Putamen (tissue), 1 donor: Measurements from ENCODE around the gene PRICKLE4.

Experiments used
- DNase-seq: peaks from one replicate; pipeline ENCODE4 v3.0.0-alpha.2; 2016; ENCODE audit warnings: low spot score

Gene PRICKLE4, protein sequence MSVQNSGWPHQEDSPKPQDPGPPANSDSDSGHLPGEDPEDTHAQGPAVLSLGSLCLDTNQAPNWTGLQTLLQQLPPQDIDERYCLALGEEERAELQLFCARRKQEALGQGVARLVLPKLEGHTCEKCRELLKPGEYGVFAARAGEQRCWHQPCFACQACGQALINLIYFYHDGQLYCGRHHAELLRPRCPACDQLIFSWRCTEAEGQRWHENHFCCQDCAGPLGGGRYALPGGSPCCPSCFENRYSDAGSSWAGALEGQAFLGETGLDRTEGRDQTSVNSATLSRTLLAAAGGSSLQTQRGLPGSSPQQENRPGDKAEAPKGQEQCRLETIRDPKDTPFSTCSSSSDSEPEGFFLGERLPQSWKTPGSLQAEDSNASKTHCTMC

DNA sequence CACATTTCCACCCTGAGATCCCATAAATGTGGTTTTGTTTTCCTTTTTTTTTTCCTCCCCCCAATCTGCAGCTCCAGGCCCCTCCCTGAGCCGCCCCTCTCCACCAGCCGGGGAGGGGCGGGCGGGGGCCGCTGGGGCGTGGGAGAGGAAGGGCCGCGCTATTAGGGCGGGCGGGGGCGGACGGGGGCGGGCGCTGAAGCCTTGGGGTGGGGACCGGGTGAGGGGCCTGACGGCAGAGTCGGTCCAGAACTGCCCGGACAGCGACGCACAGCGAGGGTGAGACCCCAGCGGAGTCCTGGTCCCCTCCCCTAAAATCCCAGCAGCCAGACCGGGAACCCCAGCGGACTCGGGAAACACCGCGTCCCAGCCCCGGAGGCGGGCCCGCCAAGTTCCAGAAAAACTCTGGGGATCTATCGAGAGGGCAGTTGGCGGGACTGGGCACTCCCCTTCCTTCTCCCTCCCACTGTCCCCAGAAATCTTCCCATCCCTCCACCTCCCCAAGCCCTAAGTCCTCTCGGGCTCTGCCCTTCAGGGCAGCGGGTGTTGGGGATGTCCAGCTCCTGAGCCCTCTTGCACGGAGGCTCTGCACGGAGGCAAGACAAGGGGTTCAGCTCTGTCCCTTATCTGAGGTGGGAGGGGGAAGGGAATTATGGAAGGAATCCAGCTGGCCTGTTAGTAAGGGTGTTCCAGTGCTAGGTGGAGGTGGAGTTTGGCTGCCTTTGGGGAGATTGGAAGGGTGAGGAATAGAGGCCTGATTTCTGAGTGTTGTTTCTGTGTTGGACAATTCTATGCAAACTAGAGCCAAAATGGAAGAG lies at the start of gene PRICKLE4:
Gene PRICKLE4, plus strand, starts transcription at position 232 of the 815 bp plus-strand sequence. CDS start 2,692 bp downstream, outside the sequence.
- no peak for DNase-seq

DNA sequence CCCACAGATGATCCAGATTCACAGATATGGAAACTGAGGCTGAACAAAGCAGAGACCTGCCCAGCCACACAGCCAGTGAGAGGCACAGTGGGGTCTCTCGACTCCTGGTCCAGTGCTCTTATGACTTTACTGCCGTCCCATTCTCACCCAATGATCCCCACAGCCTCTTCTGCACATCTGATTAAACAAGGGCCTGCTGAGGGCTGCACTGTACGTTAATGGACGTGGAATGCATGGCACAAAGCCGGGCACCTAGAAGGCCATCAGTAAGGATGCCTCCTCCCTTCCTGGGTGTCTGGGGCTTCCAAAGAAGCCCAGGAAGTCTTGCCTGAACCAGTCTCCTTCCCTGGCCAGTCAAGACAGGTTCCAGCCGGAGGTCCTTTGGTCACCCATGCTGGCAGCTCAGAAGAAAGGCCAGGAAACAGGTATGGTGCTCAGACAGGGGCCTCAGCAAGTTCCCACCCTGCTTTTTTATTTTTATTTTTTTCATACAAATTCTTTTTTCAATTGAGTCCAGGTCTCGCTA lies 49.0 kb upstream of the PRICKLE4 start:
- DNase-seq, result no peak

DNA sequence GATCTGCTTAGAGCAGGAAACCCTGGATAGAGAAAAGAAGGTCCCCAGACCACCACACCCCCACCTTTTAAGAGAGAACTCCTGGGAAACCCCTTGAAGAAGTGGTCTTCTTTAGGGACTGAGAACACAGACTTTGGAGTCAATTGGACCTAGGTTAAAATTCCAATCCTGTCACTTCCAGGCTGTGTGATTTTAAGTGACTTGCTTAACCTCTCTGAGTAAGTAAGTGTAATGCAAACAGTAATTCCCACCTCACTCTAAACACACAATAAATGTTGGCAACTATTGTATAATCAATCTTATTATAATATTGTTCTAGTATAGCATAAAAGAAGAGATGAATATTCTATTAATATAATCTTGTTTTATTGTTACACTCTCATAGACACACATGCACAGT lies 48.4 kb upstream of the PRICKLE4 start:
- no peak for DNase-seq

DNA sequence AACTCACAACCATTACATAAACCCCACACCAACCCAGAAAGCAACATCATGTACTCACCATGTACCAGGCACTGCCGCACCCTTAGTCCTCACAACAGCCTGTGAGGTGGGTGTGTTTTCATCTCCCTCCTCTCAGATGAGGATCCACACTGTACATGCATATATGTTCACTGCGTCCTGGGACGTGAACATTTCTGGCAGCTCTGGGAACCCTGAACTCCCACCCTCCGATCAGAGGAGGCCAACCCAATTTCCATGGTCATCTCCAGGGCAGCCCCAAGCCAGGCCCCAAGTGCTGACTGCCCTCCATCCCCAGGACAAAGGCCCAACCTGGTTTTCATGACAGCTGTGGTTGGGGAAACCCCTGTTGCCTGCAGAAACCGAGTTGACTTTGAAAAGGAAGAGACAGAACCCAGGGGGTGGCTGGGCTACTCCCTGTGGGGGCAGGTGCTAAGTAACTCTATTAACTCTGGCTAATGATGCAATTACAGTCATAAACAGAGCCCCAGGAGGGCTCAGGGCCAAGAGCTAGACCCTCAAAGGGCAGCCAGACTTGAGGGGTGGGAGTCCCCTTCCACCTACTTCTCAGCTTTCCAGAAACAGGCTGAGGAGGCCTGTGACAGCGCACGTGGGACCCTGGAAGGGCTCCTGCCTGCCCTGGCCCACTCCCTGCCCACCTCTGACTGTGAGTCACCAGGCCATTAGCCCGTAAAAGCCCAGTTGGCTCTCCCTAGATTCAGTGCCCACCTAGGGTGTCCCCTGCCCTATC lies 47.8 kb upstream of the PRICKLE4 start:
- DNase-seq, result no peak

DNA sequence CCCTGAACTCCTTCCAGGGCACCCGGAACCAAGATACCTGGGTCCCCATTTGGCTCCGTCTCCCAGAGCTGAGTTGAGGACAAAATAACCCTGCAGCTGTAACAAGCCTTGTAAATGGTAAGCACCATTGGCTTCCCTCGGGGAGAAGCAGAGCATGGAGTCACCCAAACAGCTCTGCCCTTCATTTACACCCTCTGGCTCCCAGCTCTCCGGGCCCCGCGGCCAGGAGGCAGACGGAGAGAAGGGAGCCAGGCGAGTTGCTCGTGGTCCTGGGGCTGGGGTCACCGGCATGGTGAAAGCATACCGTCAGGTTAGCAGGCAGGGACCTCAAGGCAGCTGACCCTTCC lies 47.2 kb upstream of the PRICKLE4 start:
- no peak for DNase-seq

DNA sequence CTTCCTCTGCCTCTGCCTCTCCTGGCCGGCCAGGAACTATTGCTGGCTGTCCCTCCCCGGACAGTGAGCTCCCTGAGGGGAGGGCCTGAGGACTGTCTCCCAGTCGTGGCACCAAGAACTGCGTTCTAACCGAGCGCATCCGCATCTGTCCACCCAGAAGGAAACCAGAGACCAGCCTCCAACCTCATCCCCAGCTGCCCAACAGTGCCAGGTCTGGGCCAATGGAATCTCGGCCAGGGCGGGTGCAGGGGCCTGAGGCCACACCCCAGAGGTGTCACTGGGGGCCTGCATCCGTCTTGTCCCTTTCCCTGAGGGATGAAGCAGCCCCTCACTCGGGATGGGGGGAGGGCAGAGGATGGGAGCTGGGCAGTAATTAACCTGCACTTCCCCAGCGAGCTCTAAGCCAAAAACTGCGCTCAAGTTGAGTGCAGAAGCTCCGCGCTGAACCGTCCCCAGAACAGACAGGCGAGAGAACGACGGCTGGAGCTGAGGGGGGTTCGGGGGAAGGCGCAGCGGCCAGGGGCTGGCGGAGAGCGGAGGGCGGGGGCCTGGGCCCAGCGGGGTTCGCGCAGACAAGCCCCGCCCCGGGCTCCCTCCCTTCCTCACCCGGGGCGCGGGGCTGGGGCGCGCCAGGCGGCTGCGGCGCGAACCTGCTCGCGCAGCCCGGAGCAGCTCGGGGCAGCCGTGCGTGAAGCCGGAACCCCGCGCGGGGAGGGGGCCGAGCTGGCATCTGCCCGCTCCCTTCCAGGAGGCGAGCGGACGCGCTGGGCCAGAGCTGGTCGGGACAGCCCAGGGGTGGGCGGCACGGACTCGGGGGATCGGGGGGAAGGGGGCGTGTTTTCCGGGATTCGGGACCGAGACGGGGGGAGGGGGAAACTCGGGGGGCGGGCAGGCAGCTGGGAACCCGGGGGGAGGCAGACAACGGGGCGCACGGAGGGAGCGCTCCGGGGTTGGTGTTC lies 46.6 kb upstream of the PRICKLE4 start:
- peak; percentile 91 for DNase-seq

DNA sequence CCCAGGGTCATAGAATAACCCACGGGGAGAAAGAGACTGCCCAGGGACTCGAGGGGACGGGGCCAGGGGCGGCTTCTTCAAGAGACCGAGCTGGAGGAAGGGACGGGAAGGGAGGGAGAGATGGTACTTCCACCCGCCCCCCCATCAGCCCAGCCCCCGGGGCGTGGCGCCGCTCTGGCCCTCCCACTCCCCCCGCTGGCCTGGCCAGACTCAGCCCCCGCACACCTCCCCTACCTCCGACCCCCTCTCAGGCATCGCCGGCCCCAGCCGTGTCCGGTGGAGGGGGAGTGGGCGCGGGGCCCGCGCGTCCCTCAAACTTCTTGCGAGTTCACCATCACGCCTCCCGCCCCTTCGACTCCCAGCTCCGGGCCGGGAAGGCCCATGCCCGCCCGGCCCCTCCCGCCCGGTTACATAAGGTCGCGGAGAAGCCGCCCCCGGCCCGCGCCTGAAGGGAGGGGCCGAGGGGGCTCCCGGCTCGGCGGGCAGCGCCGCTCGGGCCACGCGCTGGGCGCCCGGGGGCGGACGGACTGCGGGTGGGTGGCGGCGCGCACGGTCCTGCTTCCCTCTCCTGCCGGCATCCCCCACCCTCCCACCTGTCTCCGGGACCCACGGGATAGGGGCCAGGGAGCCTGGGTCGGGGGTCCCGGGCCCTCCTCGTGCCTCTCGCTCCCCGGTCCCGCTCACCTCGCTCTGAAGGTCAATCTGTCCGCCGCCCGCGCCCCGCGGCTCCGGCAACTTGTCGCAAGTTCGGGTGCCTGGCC lies 45.7 kb upstream of the PRICKLE4 start:
- peak; percentile 93 for DNase-seq

DNA sequence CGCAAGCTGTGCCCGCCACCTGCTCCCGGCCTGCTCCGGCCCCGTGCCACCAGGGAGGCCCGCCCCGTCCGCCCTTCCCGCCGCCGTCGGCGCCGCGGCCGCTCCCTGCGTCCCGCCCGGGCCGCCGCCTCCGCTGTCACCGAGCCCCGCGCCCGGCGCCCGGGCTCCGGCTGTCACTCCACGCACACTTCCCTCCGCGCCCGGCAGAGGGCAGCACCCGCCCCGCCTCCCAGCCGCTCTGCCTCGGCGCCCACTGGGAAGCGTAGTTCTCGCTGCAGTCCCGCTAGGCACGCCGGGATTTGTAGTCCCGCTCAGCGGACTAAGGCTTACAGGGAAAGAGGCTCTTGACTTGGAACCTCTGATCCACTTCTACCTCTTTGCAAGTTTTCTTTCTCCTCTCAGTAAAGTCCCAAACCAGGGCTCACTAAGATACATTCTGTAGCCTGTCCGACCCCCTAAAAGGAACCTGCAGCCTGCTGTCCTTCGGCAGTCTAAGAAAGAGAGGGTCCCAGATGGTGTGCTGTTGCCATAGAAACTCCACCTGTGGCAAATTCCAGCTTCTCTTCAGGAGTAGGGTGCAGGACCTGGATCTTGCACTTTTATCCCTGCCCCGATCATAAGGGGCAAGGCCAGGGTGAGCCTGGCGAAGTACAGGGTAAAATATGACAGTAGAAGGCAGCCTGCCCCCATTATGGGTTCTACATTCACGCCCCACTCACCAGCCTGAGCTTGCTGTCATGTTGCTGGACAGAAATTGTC lies 45.0 kb upstream of the PRICKLE4 start, which contains the start of gene TFEB:
Gene TFEB, minus strand, starts transcription at position 182 of the 759 bp plus-strand sequence. CDS start 44,395 bp downstream, outside the sequence.
- DNase-seq, result peak; percentile 92

DNA sequence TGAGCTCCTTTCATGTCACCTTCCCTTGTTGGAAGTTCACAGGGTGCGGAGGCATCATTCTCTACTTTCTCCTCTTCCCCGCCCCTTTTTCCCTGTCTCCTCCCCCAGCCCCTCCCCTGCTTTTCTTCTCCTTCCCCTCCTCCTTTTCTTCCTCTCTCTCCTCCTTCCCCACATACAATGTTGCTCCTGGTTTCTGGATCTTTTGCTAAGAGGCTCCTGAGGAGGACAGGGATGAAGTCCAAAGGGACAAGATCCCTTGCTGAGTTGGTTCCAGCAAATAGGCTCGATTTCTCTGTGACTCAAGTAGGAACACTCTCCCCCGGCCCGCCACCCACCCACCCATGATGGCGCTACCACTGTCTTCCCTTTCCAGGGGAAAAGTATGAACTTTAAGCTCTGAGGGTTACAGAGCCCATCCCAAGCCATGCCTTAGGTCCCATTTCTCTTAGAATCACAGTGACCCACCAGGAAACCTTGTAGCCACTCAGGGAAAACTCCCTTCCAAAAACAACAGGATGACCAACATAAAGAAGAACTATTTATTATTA lies 44.3 kb upstream of the PRICKLE4 start:
- DNase-seq, result no peak

DNA sequence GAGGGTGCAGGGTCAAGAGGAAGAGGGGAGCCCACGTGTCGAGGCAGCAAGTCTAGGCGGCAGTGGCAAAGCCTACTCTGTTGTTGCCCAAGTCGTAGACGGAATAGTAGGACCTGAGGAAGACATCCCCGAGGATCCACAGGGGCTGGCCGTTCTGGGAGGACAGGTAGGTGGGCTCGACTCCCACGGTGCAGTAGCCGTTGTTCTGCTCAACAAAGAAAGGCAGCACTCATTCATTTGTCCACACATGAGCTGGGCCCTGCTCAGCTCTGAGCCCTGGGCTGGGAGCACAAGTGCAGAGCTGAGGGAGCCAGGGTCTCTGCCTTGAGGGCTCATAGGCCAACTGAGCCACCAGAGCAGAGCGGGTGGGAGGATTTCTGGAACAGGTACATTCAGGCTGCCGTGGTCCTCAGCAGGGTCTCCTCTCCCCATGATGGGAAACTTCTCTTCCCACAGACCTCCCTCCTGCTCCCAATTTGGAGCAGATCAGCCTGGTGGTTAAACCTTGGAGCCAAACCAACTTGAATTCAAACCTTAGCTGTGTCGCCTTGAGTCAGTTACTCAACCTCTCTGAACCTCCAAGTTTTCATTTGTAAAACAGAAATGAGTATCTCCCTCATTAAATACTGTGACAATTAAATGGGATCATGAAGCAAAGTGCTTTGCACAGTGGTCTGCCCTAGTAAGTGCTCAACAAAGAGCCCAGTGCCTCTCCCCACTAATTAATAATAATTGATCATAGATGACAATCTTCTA lies 43.6 kb upstream of the PRICKLE4 start:
- DNase-seq, result no peak

DNA sequence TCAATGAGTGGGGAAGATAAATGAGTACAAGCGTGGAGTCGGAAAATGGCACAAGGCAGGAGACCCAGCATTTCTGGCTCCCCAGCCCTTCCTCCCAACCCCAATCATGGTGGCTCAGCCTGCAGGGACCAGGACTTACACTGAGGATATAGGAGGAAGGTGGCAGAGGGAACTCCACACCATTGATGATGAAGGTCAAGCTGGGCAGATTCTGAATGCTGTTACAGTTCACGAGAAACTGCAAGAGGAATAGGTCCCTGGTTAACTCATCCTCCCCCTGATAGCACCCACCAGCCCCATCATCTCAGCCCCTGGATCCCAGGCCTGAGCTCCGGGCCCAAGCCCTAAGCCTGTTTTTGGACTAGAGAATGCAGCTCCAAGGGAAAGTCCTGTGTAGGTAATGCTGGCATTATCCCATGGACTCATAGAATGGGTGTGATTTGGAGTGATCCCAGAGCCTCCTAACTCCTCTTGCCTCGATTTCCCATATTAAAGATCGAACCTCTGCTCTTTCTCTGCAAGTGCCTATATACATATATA lies 42.9 kb upstream of the PRICKLE4 start:
- no peak for DNase-seq

DNA sequence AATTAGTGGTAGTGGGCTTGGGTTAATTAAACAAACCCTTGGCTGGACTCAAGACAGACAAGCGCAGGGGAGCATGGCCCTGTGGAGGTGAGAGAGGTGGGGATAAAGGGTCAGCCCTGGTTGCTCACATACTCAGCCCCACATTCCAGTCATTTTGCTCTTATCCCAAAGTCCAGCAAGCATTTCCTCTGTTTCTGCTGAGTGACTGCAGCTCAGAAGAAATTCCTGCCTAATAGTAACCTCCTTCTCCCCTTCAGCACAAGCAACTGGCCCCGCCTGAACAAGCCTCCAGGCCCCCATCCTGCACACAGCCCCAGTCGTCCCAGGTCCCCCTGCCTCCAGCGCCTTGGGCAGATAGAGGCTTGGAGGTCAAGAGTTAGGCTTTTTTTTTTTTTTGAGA lies 41.5 kb upstream of the PRICKLE4 start:
- no peak for DNase-seq

DNA sequence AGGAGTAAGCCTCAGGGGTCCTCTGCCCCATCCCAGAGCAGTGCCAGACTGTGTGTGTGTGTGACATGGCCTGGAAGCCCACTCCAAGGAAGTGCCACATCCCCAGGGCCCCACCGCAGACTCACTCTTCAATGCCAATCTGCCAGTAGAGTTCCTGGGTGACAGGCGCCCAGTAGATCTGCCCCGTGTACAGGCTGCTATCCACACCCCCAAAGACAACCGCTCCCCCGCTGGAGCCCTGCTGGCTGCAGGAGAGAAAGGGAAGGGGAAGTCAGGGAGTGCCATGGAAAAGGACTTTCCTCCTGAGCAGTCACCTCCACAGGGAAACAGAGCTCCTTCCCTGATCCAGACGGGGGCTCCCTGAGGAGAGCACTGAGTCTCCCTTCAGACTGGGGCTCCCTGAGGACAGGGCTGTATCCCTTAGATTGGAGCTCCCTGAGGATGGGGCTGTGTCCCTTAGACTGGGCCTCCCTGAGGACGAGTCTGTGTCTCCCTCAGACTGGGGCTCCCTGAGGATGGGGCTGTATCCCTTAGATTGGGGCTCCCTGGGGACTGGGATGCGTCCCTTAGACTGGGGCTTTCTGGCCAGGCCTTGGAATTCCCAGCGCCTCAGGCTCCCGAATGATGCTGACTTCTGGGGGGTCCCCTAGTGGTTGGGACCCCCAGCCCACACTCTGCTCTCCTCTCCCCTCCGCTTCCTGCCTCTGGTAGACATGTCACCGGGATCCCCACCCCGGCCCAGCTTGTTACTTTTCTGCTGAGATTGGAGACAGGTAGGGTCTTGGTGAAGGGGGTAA lies 40.0 kb upstream of the PRICKLE4 start:
- DNase-seq, result no peak

DNA sequence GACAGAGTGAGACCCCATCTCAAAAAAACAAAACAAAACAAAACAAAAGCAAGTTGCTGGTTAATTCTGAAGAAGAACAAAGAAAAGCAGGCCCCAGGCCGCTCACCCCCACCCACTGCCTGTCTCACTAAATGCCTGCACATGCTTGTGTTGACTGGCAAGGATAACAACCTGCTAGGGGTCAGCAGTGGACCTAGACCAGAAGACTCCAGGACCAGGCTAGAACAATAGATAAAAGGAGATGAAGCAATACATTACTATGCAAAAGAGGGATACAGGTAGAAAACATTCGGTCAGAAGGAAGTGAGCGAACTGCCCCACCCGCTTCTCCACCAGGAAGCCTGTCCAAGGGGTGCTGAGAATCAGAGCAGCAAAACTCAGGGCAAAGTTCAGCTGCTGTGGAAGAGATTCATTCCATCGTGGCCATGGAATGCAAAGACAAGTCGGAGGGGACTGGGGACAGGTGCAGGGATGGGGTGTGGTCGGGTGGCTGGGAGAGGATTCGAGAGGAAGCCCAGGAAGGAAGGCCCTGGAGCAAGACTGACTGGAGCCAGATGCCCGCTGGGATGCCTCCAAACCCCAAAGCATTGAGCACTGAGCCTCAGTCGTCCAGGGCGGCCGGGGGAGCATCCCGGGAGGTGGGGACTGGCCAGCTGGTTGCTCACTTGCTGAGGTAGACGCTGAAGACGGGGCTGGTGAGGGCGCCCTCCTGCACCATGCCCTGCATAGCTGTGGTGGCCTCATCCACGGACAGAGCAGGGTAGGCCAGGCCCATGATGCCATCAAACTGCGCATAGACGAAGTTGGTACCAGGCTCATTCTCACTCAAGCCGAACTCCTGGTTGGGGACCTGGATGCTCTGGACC lies 38.7 kb upstream of the PRICKLE4 start:
- no peak for DNase-seq

DNA sequence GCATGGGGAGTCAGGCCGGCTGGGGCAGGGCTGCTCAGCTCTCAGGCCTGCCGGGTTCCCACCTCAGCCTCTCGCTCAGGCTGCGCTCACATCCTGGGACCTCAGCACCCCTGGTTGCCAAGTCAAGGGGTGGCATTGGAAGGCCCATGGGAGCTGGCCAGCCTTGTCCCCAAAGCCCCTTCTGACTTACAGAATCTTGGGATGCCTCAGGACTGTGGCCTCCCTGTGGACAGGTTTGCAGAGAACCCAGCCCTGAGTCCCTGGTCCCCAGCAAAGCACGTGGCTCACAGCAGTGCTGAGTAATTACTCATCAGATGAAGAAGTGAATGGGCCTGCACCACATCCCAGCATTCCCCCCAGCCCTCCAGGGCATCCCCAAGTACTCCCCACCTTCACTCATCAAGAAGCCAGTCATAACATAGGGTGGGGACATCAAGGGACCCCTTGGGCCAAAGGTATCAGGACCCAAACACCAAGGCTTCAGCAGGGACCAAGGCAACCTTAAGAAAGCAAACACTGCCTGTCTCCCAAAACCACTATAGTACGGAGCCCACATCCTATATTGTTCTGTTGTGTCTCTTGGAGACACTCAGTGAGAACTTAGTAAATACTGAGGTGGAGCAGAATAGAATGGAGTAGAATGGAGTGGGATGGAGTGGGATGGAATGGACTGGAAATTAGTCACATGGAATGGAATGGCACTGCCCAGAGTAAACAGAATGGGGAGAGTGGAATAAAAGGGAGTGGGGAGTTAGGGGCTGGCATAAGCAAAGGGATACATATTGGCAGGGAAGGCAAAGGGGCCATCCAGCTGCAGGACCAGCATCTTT lies 37.0 kb upstream of the PRICKLE4 start:
- DNase-seq, result no peak
